Left kidney (tissue), 2 donors: ENCODE measurements around the gene GIMAP4. TPM values are rescaled to one million over a fixed set of nuclear protein-coding genes. Genes with fewer than 3 reads are reported as not detected.
"Not testable (repeated sequence)": the region's sequence is repeated elsewhere in the genome, so short reads cannot be mapped to it uniquely, and the experiment has no call there.

Source experiments
- DNase-seq: peaks from one replicate; pipeline ENCODE4 v3.0.0-alpha.2; 2013
- polyA plus RNA-seq: library from polyadenylated mRNA; unstranded; fragments of 120-200 nt; gene quantifications from one replicate; pipeline ENCODE4 v1.2.1, GENCODE V29; 2013; ENCODE audit not compliant: insufficient read length

GIMAP4 gene
- polyA plus RNA-seq, 1 donor: 26.3 TPM

DNA sequence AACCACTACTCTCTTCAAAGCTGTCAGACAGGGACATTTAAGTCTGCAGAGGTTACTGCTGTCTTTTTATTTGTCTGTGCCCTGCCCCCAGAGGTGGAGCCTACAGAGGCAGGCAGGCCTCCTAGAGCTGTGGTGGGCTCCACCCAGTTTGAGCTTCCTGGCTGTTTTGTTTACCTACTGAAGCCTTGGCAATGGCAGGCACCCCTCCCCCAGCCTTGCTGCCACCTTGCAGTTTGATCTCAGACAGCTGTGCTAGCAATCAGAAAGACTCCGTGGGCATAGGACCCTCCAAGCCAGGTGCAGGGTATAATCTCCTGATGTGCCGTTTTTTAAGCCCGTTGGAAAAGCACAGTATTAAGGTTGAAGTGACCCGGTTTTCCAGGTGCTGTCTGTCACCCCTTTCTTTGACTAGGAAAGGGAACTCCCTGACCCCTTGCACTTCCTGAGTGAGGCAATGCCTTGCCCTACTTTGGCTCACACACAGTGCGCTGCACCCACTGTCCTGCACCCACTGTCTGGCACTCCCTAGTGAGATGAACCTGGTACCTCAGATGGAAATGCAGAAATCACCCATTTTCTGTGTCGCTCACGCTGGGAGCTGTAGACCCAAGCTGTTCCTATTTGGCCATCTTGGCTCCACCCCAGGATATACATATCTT, 12.9 kb downstream of the GIMAP4 start:
- not testable (repeated sequence) for DNase-seq

DNA sequence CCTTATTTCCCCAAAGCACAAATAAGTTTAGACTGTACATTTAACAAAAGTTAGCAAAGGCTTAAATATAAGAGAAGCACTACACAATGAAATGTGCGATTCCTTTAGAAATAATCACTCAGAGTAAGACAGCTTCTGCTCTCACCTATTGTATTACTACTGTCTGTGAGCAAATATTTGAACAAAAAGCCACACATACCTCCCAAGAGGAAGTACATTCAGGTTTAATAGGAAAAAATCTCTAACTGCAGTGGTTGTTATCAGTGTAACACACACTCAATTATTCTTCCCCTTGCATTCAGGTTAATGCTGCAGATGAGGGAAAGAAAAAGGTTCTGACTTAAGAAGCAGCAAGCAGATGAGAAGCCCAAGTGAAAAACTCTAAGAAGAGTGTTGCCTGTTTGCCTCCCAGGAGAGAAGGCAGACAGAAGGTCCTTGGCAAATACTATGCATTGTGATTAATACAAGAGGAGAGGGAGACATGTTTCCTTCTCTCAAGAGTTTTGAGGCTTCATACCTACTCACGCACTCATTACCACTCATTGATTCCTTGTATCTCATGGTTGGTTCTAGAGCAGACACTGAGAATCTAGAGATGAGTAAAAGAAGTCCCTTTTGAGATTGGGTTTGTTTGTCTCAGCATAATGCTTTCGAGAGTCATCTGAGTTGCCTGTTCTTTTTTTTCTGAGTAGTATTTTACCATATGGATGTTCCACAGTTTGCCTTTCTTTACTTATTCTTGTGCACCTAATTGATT, 13.6 kb downstream of the GIMAP4 start:
- DNase-seq: no peak

- DNase-seq: no peak
These were observed 18.0 kb downstream of the GIMAP4 start for GRCh38 chr7:150585199-150585598.

DNA sequence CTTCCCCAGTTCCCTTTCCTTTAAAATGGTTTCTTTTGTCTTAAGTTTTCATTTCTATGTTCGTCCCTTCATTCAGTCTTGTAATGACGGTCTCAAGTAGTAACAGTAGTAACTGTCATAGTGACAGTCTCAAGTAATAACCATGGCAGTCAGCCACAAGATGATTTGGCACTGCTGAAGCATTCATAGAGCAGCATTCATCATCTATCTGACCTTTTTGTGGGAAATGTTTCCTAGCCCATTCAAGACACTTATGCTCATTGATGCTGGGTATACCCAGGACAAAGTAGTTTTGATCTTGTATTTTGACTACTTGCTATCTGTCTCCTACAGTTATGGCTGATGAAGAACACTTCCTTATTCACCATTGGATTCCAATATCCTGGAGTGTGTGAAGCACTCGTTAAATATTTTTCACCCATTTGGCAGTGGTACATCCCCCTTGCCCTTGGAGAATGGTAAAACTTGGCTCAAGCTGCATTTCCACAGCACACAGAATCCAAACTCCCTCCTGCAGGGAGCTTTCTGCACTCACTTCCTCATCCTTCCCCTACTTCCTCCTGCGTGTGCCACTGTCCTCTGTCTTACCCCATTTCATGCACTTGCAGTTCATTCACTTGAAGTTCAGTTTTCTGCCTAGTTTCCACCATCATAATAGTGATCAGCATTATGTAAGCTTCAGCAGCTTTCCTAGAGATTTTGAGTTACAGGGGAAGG, 19.0 kb downstream of the GIMAP4 start:
- DNase-seq: no peak

GRCh38 chr7:150586785-150587152, 19.6 kb downstream of the GIMAP4 start:
- no peak for DNase-seq

DNA sequence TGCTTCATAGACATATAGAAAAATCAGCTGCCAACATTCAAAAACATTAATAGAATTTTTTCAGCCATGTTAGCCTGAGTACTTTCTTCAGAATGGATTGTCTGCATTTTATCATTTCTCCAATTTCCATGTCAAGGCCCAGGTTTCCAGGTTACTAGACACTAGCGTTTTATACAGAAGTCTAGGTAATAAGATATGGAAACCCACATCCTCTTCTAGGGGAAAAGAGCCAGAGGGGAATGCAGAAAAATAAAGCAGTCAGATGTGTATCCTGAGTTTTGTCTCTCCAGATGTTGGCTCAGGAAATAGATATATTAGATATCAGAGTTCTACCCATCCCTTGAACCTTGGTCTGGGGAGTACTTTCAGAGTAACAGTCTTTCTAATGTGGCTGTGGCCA, 20.4 kb downstream of the GIMAP4 start:
- DNase-seq: no peak

DNA sequence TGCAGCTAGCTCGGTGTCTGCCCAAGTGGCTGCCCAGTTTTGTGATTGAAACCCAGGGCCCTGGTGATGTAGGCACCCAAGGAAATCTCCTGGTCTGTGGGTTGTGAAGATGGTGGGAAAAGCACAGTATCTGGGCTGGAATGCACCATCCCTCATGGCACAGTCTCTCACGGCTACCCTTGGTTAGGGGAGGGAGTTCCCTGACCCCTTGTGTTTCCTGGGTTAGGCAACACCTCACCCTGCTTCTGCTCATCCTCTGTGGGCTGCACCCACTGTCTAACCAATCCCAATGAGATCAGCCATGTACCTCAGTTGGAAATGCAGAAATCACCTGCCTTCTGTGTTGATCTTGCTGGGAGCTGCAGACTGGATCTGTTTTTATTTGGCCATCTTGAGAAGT, 27.6 kb downstream of the GIMAP4 start:
- no peak for DNase-seq

DNA sequence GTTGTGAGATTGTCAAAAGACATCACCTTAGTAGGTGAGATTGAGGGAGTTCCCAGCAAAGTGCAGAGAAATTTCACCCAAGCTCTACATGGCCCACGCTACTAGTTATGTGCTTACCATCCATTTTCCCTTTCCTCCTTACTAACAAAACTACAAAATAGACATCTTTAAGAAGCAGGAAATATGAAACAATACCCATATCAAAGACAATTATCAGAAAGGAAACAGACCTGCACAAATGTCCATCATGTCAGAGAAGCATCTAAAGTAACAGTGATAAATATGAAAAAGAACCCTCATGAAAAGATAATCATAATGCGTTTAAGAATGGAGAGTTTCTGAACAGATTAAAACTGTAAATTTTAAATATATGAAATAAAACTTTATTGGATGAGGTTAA, 28.2 kb downstream of the GIMAP4 start:
- no peak for DNase-seq

- not testable (repeated sequence) for DNase-seq
These were observed 36.4 kb downstream of the GIMAP4 start for GRCh38 chr7:150603600-150603999.

DNA sequence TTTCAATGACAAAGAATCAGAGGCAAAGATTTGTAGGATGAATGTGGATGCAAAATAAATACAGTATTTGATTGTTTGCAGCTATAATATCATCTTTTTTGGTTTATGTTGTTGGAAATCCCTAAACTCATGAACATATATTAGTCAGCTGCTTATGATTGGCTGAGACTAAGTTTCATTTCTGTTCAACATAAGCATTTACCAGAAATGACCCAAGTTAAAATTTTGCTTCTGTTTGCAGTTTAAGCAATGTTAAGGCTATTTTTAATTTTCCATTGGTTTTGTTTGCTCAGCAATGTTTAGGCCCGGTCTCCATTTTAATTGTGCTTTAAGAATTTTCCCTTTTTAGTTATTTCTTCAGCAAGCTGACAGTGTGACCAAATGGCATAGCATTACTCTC, 43.0 kb downstream of the GIMAP4 start:
- no peak for DNase-seq

DNA sequence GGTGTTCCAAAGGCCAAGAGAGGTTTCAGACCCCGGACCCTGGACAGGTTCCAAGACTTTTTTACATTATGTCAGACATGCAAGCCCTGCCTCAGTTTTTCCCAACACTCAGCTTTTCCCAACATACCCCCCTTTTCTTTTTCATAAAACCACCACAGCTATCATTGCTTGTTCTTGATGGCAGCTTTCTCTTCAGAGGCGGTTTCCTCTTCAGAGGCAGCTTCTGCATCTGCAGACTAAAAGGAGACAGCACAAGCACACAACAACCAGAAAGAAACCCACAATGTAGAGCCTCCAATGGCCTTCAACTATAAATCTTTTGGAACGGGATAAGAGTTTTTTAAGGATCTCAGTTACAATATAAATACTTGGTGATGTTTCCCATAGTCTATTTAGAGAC, 45.7 kb downstream of the GIMAP4 start:
- no peak for DNase-seq

DNA sequence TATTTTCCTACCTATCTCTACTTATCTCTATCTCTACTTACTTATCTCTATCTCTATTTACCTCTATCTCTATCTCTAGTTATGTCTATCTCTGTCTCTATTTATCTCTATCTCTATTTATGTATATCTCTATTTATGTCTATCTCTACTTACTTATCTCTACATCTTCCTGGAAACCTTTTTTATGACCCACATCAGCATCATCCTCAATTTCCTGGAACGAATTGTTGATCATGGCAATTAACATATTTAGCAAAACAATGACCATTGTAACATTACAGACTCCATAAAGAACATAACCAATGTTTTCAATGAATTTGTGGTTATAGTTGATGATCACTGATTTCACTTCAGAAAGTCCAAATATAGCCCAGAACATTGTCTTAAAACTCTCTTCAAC, 46.7 kb downstream of the GIMAP4 start:
- no peak for DNase-seq

DNA sequence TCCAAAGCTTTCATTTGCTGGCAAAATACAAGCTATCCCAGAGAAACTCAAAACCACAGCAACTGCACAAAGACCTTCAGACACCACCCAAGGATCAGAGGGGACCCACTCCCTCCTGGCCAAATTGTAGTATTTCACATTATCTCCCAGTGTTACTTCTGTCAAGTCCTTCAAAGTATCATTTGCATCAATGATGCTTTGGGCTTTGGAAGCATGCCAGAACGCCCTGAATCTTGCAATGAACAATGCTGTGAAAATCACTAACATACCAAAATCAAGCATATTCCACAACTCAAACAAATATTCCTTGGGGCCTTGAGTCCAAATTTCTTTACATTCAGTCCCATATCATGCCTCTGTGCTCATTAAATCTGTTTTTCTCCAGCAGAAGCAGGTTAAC, 47.2 kb downstream of the GIMAP4 start:
- DNase-seq: not testable (repeated sequence)

GRCh38 chr7:150615221-150615755, 48.1 kb downstream of the GIMAP4 start:
- DNase-seq: not testable (repeated sequence)

DNA sequence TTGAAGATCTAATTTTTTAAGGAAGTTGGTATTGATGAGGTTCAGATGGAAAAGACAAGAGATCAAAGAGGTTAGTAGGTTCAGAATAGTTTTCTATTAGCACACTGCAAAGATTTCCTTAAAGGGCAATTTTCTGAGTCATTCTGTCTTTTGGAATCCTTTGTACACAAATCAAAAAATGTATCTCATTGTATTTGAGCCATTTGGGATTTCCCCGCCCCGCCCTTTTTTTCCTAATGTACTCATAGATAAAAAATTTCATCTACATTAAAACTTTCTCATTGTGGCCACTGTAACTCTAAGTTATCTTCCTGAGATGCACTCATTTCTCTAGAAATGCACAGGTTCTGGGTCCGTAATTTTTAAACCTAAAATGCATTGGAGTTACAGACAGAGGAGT, 52.9 kb downstream of the GIMAP4 start:
- DNase-seq: no peak

DNA sequence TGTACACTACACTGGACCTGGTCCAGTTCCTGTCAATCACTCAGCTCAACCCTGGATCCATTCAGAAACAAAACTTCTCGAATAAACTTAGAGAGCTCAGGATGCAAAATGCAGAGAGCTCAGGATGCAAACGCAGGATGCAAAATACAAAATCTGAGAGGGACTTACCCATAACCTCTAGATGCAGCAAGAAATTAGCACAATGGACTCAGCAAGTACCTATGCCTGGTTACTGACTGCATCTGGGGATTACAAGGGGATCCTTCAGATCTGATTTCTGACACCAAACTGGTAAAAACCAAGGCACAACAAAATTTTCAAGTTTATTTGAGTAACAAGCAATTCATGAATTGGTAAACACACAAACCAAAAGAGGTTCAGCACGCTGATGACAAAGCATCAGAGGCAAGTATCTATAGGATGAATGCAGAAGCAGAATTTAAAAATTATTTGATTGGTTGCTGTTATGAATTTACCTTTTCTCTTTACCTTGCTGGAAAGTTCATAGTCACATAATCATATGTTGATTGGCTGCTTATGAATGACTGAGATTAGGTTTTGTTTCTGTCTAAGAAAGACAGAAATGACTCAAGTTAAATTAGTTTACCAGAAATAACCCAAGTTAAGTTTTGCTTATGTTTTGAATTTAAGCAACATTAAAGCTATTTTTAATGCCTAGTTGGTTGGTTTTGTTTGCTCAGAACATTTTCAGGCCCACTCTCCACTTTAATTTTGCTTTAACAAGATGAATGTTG, 53.6 kb downstream of the GIMAP4 start:
- no peak for DNase-seq

DNA sequence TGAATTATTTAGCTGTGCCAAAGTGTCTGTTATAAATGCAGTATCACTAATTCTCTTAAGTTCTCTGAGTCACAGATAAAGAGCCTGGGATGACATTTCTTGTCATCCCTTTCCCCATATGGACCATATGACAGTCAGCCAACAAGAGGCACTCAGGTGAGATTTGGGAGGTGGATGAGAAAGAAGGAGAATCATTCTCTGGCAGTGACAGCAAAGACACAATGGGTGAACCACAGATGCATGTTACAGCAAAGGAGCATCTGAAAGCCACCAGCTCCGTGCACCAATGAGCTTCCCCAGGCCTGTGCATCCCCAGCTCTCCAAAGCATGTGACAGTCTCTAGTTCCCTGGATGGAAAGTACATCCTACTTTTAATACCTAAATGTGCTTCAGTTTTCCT, 54.2 kb downstream of the GIMAP4 start:
- no peak for DNase-seq

Other genes starting within 250 kb of the GIMAP4 start
- 20.0 TPM for gene LRRC61, start 244.0 kb upstream of the GIMAP4 start, polyA plus RNA-seq
- gene ACTR3C, start 243.8 kb upstream of the GIMAP4 start, polyA plus RNA-seq: 9.7 TPM
- 39.1 TPM for gene RARRES2, start 225.8 kb upstream of the GIMAP4 start, polyA plus RNA-seq
- 80.7 TPM for gene REPIN1, start 198.6 kb upstream of the GIMAP4 start, polyA plus RNA-seq
- gene ZNF775, start 188.1 kb upstream of the GIMAP4 start, polyA plus RNA-seq: 5.3 TPM
- gene GIMAP8, start 116.8 kb upstream of the GIMAP4 start, polyA plus RNA-seq: 8.0 TPM
- 12.4 TPM for gene GIMAP7, start 52.5 kb upstream of the GIMAP4 start, polyA plus RNA-seq
- 13.8 TPM for gene GIMAP6, start 65.0 kb downstream of the GIMAP4 start, polyA plus RNA-seq
- 7.2 TPM for gene GIMAP2, start 118.3 kb downstream of the GIMAP4 start, polyA plus RNA-seq
- 2.4 TPM for gene GIMAP1, start 149.2 kb downstream of the GIMAP4 start, polyA plus RNA-seq
- gene GIMAP5, start 170.0 kb downstream of the GIMAP4 start, polyA plus RNA-seq: 5.6 TPM
- 78.4 TPM for gene TMEM176B, start 233.0 kb downstream of the GIMAP4 start, polyA plus RNA-seq
- 90.9 TPM for gene TMEM176A, start 233.4 kb downstream of the GIMAP4 start, polyA plus RNA-seq